Fibroblast of the conjunctiva (primary cell): Measurements from ENCODE around the gene SENP2.
A peak's percentile ranks its signal among the peaks of the same experiment; 100 is the strongest.
"Not testable (repeated sequence)": the region's sequence is repeated elsewhere in the genome, so short reads cannot be mapped to it uniquely, and the experiment has no call there.

Experiments used
- DNase-seq: peaks from one replicate; pipeline ENCODE4 v3.0.0-alpha.2; 2010; ENCODE audit warnings: low read depth

The SENP2 gene

GRCh38 chr3:185585859-185586685, at the start of gene SENP2:
Gene SENP2 (plus strand): TSS chr3:185586295. CDS start chr3:185586414, 119 bp downstream.
- peak; percentile 98 for DNase-seq

GRCh38 chr3:185537369-185537970, 48.6 kb upstream of the SENP2 start:
- DNase-seq, result peak; percentile 21

DNA sequence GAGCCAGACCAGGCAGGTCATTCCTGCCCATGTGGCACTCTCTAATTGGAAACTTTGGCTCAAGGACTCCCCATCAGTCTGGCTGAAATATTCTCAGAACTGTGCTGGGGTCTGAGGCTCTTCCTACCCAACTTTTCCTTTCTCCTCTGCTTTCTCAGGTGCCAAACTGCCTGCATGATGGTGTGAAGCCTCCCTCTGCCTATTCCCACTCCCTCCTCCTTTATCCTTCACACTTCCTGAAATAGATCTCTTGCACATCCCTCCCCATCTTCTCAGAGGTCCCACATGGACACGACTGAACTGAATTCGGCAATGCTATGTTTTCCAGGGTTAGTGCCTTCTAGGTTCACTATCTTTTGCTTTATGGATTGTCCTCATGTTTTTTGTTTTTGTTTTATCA, 46.2 kb upstream of the SENP2 start:
- DNase-seq, result no peak

GRCh38 chr3:185540695-185541094, 45.4 kb upstream of the SENP2 start:
- no peak for DNase-seq

GRCh38 chr3:185549122-185549521, 37.0 kb upstream of the SENP2 start:
- DNase-seq, result peak; percentile 97

DNA sequence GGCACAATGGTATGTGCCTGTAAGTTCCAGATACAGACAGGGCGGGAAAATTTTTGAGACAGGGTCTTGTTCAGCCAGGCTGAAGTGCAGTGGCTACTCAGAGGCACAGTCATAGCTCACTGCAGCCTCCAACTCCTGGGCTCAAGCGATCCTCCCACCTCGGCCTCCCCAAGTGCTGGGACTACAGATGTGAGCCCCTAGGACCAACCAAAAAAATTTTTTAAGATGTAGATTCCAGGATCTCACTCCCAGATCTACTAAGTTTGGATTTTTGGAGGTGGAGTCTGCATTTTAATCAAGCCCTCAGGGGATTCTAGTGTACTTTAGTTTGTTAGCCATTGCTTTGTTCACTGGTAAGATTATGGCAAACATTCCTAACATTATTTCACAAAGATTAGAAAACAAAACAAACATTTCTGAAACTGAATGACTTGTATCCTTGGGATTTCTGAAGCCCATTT, 36.4 kb upstream of the SENP2 start:
- no peak for DNase-seq

DNA sequence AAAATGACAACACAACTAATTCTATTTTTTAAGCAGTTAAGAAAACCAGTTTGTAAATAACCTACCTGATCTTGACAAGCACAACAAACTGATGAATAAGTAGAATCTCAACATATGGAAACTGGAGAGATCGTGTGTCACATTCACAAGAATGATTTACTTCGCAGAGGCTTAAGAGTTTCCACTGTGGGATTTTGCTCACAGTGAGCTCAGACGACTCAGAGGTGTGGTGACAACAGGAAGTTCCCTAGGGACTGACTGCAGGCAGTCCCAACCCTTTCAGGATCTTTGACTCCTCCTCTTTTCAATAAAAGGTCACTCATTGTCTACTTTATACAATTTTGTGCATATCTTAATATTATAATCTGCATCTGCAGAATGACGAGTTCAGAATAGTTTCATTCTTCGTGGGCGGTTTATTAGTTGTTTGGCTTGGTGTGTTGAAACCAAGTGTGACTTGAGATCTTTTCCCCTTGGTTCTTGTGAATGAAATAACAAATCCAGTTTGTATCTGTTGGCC, 33.7 kb upstream of the SENP2 start, which contains the start of gene LIPH:
LIPH (minus strand) TSS at position 231 of the 520 bp plus-strand sequence; CDS start at position 114, 117 bp downstream.
- DNase-seq, result no peak

- DNase-seq, result no peak
Measured at GRCh38 chr3:185555101-185555501, 31.0 kb upstream of the SENP2 start.

DNA sequence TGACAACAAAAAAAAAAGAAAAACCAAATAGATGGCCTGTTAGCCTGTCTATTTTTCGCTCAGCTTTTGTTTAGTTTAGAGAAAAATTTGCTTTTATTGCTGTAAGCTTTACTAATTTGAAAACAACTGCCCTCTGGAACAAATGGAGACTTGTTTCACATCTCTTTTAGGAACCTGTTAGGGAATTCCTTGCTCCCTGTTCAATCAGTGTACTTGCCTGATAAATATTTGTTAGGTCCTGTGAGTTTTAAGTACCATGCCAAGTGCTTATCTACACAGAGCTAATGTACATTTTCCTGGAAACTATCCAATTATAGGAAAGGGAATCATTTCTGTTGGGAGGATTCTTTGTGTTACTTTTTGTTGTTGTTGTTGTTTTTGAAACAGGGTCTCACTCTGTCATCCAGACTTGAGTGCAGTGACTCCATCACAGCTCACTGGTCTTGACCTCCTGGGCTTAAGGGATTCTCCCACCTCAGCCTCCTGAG, 30.2 kb upstream of the SENP2 start:
- DNase-seq, result no peak

- not testable (repeated sequence) for DNase-seq
Measured at GRCh38 chr3:185556640-185557039, 29.5 kb upstream of the SENP2 start.

DNA sequence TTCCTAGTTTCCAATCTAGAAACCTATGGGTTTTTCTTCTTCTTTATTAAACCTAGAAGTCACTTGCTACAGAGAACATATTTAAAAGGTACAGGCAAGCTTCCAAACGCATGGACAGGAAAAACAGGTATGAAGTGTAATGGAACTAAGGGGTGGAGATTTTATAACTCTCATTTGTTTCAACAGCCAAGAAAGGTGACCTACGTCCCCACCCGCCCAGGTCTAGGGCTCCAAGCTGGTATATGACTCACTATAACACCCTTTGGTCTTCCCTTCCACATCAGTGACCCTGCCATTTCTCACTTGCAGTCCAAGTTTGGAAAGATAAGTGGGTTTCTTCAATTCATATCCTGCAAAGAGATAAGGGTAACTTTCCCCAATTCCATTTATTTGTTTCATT, 27.7 kb upstream of the SENP2 start:
- DNase-seq, result no peak

GRCh38 chr3:185559706-185560090, 26.4 kb upstream of the SENP2 start:
- DNase-seq, result no peak

DNA sequence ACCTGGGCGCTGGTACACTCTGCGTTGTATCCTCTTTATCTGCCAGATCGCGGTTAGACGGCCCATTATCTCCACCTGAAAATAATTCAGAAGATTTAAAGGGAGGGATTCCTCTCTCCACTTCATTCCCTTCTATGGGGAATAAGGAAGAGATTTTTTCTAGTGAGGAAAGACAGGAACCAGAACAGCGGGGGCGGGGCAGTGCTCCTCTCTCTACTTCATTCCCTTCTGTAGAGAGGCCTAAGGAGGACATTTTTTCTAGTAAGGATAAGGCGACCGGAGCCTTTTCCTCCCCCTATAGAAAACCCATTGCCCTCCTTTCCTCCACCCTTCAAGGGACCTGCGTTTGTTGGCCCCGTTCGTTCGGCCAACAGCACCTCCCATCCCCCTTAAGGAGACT, 25.4 kb upstream of the SENP2 start:
- no peak for DNase-seq

GRCh38 chr3:185561374-185561943, 24.6 kb upstream of the SENP2 start:
- DNase-seq, result no peak

GRCh38 chr3:185561958-185562357, 24.1 kb upstream of the SENP2 start:
- DNase-seq, result no peak

GRCh38 chr3:185572183-185572582, 13.9 kb upstream of the SENP2 start:
- DNase-seq, result no peak

- DNase-seq, result peak; percentile 12
Measured at GRCh38 chr3:185575108-185575869, 10.8 kb upstream of the SENP2 start.

DNA sequence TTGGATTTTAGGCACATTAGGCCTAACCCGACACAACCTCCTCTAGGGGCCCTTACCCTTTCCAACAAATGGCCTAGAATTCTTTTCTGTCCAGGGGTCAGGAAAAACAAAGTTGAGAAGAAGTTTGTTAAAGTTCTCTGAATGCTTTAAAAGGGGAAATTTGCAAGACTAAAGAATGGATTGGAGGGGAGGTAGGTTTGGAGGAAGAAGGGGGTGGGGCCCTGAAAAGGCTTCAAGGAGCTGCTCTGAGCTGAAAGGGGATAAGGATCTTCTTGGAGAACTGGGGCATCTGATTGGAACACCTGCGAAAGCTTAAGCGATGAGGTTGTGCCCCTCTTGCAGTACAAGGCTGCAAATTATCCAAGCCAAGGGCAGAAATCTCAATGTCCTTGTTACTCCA, 3.9 kb upstream of the SENP2 start:
- no peak for DNase-seq

GRCh38 chr3:185582871-185583270, 3.2 kb upstream of the SENP2 start:
- no peak for DNase-seq

DNA sequence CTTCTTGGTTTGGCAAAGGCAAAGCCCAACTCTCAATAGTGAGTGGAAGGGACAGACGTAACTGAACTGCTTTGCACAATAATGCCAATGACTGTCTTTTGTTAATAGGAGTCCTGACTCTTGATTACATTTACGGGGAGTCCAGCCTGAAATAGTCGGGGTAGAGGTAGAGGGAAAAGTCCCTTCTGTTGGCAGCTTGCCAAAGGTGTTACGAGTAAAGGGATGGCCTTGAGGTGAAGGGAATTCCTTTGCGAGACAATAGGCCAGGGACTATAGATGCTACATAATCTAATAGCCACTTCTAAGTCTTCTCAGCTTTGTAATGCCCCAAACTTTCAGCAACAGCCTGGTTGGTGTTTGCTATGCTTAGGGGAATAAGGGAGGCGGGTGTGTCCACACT, 2.2 kb upstream of the SENP2 start:
- DNase-seq, result no peak

DNA sequence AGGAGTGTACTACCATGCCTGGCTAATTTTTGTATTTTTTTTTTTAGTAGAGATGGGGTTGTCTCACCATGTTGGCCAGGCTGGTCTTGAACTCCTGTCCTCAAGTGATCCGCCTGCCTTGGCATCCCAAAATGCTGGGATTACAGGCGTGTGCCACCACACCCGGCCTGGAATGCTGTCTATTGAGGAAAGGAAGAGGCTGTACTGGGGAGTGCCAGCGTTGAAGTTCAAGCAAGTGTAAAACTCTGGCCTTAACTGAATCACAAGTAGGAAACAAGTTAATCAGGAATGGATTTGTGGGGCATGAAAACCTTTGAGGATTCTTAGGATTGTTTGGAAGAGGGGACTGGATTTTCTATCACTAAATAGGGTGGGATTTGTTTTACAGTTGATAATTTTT, 1.4 kb upstream of the SENP2 start:
- no peak for DNase-seq

GRCh38 chr3:185585518-185585858, 607 bp upstream of the SENP2 start:
- DNase-seq, result no peak
